ENCODE results near the gene SGCG.

- TF ChIP-seq POLR2A (IDR thresholded peaks at IDR 0.05) (no peak), CTCF (IDR thresholded peaks at IDR 0.05) (no peak)
Observed at GRCh38 chr13:23365652-23366051, 184.9 kb downstream of the SGCG start.

All from adrenal gland (tissue), 5 donors.